ENCODE measurements around the gene RAPGEF5.

RAPGEF5 gene

GRCh38 chr7:22252016-22252415 is 104.9 kb downstream of the RAPGEF5 start:
- DNase-seq, result no peak

DNA sequence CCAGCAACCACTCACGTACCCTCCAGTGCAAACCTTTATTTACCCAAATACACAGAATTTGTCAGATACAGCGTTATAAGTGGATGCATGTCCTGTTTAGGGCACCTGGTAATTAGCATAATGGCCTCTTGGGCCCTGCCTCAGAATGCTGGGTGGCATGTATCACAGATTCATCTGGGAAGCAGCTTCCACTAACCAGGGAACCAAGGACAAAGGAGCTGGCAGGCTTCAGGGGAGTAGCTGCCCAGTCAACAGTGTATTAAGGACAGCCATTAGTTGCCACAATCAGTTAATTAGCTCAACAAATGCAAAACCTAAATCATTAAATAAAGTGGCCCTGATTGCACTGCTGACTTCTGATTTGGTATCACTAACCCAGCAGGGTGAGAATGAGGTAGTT is 105.7 kb downstream of the RAPGEF5 start:
- DNase-seq, result no peak

GRCh38 chr7:22250390-22250789 is 106.6 kb downstream of the RAPGEF5 start:
- no peak for DNase-seq

DNA sequence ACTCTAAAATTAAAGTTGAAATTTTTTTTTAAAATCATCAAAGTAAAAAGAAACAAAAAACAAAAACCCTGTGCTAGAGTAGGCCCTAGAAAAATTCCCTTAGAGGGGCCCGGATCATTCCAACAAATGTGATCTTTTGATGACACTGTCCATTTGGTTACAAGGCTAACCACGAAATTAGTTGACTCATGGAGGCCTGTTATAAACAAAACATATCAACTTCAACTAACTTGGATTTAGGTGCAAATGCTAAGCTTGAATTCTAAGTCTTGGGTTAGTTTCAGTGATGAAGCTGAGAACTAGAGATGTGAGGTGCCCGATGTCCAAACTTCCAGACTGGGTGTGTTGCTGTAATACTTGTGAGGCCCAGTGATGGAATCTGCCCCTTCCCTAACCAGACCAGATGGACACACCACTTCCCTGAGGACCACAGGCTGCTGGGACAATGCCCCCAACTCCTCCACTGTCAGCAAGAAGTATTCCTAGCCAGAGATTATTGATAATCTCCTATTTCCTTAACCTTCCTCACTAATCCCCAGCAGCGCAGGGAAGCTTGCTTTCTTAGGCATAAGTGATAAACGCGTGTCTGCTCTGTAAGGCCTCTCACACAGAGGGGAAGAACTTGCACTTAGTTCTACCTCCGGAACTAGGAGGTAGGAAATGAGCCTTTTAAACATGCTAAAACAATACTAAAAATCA is 108.7 kb downstream of the RAPGEF5 start:
- DNase-seq, result no peak

DNA sequence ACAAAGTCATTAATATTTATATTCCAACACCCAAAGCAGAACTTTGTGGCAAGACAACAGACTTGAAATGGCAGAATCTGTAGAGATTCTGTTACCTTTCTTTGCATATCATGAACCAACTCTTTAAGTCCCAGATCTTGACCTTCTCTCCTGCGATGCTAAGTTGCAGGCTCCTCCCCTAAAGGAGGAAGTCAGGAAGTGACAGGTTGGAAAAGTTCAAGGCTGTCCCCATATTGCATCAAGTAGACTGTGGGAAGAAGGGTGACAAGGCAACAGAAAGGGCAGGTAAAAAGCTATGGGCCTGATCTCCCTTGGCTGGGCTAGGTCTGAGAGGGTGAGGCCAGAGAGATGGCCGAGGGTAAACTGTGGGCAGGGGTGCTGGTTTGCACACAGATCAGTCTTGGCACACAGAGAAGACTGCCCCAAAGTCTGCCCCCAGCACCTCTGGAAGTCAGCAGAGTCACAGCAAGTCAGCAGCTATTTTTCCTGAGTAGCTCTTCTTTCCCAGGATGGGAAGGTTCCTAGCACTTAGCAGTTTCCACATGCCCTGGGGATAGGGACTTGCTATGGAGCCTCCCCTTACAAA is 115.1 kb downstream of the RAPGEF5 start:
- DNase-seq, result no peak

DNA sequence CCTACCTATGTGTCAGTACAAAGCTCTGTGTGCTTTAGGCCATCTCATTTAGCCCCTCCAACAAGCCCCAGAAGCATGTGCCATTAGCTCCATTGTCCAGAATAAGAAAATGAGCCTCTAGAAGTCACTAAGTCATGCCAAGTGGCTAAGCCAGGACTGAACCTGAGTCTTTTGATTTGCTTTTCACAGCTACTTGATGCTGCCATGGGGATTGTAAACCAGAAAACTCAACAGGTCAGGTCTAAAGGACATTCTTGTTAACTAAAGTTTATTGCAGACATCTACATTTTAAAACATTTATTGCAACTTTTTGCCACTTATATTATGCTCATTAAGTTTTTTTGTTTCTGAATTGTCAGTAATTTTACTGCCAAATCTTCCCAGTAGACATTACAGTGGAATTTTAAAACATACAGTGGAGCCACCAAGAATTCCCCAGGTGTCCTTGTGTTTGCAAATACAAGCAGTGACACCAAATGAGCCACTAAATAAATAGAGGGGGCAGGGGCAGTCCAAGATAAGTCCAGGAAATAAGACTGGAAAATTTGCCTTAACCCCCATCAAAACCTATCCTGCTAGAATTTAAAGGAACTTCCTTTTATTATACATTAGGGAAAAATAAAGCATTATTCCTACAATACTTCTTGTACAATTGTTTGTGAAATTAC is 115.9 kb downstream of the RAPGEF5 start:
- no peak for DNase-seq

GRCh38 chr7:22238354-22239311 is 118.3 kb downstream of the RAPGEF5 start:
- DNase-seq, result no peak

- DNase-seq, result no peak
These were observed 121.8 kb downstream of the RAPGEF5 start for GRCh38 chr7:22235134-22235533.

DNA sequence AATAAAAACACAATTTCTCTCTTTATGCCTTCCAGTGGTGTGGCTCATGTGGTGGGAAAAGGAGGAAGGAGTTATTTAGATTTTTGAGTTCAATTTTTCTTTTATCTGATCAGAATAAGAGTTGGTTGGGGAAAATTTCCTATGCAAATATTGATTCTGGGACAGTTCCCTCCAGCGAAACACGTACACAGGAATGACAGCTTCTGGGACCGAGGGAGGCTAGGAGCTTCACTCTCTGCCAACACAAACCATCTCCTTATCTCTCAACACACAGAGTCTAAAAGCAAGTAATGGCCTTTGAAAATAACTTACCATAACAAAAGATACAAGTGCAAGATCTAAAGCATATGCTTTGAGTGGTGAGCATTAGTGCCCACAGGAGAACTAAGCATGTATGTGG is 122.7 kb downstream of the RAPGEF5 start:
- DNase-seq, result no peak

GRCh38 chr7:22231806-22232205 is 125.1 kb downstream of the RAPGEF5 start:
- no peak for DNase-seq

- DNase-seq, result no peak
These were observed 125.8 kb downstream of the RAPGEF5 start for GRCh38 chr7:22231141-22231540.

DNA sequence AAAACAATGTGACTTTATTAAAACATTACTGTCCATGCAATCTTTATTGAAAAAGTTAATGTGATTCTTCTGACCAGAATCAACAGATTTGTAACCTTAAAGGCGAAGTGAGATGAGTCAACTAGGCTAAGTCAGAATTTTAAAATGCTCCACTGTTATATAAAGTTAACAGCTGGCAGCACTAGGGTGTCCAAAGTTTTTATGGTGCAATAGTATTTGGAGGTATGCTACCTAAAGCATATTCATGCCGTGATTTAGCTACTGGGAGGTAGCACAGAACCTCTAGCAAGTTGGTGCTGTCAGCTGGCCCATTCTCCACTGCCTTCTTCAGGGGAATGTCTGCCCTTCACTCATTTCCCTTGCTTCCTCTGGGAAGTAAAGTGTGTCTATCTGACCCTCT is 126.7 kb downstream of the RAPGEF5 start:
- DNase-seq, result no peak

GRCh38 chr7:22229148-22229547 is 127.8 kb downstream of the RAPGEF5 start:
- no peak for DNase-seq

- DNase-seq, result no peak
These were observed 133.1 kb downstream of the RAPGEF5 start for GRCh38 chr7:22223807-22224206.

DNA sequence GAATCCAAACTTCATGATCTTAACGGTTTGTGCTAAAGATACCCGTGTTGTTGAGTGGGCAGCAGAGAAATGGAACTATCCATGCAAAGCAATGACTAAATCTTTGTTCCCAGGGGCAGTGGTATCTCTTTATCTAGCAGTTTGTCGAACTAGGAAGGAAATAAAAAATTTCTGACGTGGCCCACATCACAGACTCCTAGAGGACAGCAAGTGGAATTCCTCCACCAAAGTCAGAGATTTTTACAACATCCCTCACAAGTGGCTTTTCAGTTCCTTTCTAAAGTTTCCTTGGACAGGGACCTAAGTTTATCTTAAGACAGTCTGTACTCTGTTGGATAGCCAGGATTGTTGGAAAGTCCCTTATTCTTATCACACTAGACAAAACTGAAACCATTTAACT is 136.0 kb downstream of the RAPGEF5 start:
- DNase-seq, result no peak

DNA sequence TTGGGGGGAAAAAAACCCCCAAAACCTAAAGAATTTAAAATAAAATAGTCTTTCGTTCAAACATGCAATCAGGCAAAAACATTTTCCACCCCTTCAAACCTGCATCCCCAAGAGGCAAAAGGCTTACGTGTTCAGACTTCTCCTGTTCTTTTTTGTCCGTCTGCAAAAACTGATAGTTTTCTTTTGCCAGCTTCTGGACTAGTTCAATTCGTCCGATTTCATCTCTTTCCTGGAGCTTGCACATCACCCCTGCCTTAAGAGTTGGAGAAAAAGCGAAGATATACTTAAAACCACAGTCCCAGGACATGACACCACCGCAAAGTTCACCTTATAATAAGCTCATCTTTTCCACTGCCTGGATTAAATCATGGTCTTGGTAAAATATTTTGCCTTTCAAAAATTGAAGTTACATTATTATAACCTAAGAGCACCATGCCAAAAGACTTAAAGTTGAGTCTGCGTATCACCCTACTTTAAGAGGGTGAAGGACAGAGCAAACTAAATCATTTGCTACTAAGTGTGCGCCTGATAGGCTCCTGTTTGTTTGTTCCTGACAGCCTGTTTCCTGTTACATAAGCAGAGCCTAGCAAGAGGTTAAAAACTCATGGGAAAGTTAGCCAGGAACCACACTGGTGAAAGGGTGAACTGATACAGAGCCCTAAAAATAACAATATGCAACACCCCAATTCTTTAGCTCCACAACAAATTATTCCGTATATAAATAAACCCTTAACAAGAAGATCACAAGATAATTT is 137.0 kb downstream of the RAPGEF5 start:
- no peak for DNase-seq

GRCh38 chr7:22219036-22219435 is 137.9 kb downstream of the RAPGEF5 start:
- no peak for DNase-seq

DNA sequence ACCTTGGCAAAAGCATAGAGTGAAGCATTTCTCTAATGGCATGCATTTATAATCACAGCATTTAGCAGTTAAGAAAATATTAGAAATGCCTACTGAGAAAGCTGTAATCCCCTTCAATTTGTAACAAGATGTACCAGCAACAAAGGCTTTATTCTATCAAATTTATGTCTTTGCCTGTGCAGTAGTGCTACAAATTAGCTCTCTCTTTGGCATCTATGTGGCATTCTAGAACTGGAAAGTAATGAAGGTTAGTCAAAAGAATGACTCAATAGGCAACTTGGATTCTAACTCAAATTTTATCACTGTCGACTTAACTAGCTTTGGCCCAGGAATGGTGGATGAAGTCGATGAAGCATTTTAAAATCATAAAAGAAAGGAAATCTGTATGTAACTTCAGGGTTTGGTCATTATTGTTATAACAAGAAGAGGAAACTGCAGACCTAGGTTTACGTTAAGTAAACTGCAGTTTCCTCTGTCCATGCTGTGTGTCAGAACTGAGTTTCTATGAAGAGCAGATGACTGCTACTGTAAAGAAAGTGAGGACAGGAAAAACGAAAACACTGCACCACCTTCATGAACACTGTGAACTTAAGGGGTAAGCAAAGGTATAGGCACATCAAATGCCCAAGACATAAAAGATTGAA is 140.0 kb downstream of the RAPGEF5 start:
- DNase-seq, result no peak

- DNase-seq, result no peak
These were observed 140.6 kb downstream of the RAPGEF5 start for GRCh38 chr7:22216309-22216708.

GRCh38 chr7:22214000-22214399 is 143.0 kb downstream of the RAPGEF5 start:
- DNase-seq, result no peak

GRCh38 chr7:22213081-22213480 is 143.9 kb downstream of the RAPGEF5 start:
- no peak for DNase-seq

- no peak for DNase-seq
These were observed 146.0 kb downstream of the RAPGEF5 start for GRCh38 chr7:22210967-22211366.

Measured in activated T-cell treated with anti-CD3 and anti-CD28 coated beads for 4 hours (primary cell).